GM18951 (cell line): ENCODE results near the gene SLC26A1.
"Not testable (repeated sequence)": the region's sequence is repeated elsewhere in the genome, so short reads cannot be mapped to it uniquely, and the experiment has no call there.

Source experiments
- POLR2A ChIP-seq: IDR thresholded peaks from 4 replicates; pipeline ENCODE4 v1.6.1; 2011; ENCODE audit warnings: mild to moderate bottlenecking; ENCODE audit not compliant: insufficient read length, insufficient read depth; ENCODE audit errors: extremely low read depth
- in situ Hi-C: fragments of 300-500 bp; cut with MboI; formaldehyde crosslinking; loops from one replicate; pipeline ENCODE4 v1.12.0; 2022; ENCODE audit warnings: low sequenced_read_pairs, mixed read lengths, inconsistent platforms; ENCODE audit not compliant: unreplicated experiment

SLC26A1 gene

GRCh38 chr4:946517-947471 lies 46.4 kb downstream of the SLC26A1 start:
- in situ Hi-C loops, result no loop called here
- no peak for TF ChIP-seq POLR2A

GRCh38 chr4:946103-946450 lies 47.1 kb downstream of the SLC26A1 start:
- in situ Hi-C loops, result no loop called here
- no peak for TF ChIP-seq POLR2A

- in situ Hi-C loops, result no loop called here
- no peak for TF ChIP-seq POLR2A
Measured at GRCh38 chr4:945274-946102, 47.7 kb downstream of the SLC26A1 start.

GRCh38 chr4:939508-939907 lies 53.7 kb downstream of the SLC26A1 start:
- in situ Hi-C loops, result not testable (repeated sequence)
